HG03521 (cell line): ENCODE measurements around the gene RAB33B.
"Not testable (repeated sequence)": the region's sequence is repeated elsewhere in the genome, so short reads cannot be mapped to it uniquely, and the experiment has no call there.

Experiments
- ATAC-seq: cut with Tn5 transposase; IDR thresholded peaks from one replicate; pipeline ENCODE4 v1.9.1; 2021; ENCODE audit warnings: mild to moderate bottlenecking, moderate library complexity; ENCODE audit not compliant: unreplicated experiment

RAB33B gene

DNA sequence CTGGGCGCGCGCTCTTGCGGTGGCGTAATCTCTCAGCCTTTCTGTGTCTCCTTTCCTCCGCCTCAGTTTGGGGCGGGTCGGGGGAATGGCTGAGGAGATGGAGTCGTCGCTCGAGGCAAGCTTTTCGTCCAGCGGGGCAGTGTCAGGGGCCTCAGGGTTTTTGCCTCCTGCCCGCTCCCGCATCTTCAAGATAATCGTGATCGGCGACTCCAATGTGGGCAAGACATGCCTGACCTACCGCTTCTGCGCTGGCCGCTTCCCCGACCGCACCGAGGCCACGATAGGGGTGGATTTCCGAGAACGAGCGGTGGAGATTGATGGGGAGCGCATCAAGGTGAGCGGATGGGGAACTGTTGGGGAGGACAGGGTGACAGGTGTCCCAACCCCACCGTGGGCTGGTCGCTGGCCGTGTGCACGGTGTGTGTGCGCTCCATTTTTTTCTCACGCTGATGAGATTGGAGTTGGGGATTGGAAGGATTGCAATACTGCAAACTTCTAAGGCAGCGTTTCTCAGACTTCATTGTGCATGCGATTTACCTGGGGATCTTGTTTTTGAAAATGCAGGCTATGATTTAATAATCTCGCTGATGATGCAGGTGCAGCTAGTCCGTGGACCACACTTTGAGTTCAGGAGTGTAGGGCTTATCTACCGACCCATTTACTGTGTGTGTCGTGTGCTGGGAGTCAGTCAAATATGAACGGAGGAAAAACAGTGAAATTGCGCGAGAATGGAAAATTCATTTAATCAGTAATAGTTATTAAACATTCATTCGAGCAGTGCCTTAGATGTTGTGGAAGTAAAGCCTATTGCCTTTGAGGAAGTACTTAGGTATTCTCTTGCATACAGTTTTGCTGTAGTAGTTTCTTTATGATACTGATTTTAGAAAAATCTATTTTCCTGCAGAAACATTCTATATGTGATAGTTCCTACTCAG, at the start of gene RAB33B:
Gene RAB33B, plus strand, starts transcription at position 11 of the 935 bp plus-strand sequence. Its CDS starts 75 bp downstream, at position 86.
- peak; percentile 3 for ATAC-seq

DNA sequence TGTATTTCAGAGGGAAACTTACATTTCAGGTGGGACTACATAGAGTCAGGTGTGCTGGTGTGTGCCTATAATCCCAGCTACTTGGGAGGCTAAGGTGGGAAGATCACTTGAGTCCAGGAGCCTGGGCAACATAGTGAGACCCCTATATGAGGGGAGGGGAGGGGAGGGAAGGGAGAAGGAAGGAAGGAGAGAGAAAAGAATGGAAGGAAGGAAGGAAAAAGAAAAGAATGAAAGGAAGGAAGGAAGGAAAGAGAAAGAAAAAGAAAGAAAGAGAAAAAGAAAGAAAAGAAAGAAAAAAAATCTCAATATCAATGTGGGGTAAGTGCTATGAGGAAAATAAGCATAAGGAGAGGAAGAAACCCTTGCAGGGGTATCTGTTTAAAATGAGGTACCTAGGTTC, 43.6 kb upstream of the RAB33B start:
- no peak for ATAC-seq

DNA sequence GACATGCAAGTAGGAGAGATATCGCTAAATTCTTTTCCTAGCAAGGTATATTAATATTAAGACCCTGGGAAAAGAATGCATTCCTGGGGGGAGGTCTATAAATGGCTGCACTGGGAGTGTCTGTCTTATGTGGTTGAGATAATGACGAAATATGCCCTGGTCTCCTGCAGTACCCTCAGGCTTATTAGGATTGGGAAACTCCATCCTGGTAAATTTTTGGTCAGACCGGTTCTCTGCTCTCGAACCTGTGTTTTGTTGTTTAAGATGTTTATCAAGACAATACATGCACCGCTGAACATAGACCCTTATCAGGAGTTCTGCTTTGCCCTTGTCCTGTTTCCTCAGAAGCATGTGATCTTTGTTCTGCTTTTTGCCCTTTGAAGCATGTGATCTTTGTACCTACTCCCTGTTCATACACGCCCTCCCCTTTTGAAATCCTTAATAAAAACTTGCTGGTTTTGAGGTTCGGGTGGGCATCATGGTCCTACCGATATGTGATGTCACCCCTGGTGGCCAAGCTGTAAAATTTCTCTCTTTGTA, 39.2 kb upstream of the RAB33B start:
- not testable (repeated sequence) for ATAC-seq

DNA sequence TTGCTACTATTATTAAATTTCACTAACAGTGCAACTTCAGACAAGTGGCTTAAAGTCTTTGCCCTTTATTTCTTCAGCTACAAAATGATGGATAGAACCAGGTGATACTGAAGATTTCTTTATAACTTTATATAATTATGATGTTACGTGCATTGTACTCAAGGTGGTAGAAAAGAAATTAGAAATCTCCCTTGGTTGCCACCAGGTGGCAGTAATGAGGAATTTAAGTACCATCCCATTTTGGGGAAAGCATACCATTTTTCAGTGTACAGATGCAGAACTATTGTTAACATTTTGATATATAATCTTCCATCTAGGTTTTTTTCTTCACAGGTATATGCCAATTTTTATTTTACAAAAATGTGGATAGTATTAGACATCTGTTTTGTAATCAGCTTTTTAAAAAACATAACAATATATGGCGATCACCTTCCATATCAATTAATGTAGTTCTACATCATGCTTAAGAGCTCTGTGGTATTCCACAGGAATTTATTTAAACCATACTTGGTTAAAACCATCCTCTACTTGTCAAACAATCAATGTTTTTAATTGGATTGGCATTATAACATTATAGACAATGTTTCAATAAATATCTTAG, 37.7 kb upstream of the RAB33B start:
- no peak for ATAC-seq

DNA sequence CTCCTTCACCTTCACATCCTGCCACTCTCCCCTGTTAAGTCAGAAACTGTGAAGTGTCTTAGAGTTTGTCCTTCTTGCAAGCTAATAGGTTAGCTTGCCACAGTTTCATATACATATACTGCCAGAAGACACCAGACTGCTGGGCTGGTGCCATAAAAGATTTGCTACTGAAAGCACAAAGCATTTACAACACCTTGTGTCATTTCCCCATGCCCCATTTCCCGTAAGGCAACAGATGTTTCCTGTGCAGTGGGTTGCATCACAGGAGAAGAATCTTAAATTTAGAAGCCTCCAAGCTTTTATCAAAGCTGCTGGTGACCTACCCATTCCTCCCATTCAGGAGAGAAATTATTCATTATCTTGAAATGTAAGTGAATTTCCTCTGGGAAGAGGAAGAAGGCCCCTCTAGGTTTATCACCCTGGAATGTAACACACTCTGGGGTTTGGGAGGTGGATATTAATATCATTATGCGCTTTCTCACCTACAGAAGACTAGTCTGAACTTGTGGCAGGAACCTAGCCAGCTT, 34.5 kb upstream of the RAB33B start:
- ATAC-seq: peak; percentile 78

DNA sequence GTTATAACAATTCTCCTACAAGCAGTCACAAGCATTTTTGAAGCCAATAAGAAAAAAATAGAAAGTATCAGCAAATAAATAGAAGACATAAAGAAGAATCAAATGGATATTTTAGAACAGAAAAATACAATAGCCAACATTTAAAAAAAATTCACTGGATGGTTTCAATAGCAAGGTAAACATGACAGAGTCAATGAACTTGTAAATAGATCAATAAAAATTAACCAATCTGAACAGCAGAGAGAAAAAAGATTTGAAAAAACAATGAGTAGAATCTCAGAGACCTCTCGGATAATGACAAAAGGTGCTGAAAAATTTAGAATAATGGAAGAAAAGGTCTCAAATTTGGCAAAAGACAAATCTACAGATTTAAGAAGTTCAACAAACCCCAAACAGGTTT, 33.3 kb upstream of the RAB33B start:
- no peak for ATAC-seq

DNA sequence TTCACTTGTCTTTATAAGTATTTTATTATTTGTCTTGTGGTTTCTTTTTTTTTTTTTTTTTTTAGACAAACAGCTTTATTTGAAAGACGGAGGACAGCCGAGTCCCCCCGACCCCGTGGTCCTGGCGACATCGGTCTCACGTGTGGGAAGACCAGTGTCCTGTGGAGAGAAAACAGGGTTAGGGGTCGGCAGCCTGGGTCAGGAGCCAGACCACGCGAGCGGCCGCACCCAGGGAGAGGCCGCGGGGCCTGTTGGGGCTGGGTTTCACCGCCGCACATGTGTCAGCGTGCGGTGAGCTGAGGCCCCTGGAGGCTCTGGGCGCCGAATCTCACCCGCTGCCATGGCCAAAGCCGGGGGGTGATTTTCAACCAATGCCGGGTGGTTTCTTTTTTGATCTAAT, 17.8 kb upstream of the RAB33B start:
- ATAC-seq: no peak

DNA sequence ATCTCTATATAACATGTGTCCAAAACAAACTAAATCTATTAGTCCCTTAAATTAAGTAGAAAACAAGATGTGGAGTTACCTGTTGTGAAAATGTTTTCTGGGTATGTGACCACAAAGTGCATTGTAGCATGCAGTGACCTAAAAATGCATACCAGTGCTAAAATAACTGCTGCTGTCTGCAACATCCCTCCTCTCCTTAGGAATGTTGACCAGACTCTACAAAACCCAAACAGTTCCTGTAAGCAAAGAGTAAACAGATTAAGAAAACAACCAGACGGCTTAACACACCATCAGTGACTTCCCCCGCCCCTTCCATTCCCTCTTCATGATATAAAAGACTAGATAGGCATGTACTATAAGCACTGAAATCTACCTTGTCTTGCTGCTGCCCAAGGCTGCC, 15.8 kb upstream of the RAB33B start:
- ATAC-seq: no peak

DNA sequence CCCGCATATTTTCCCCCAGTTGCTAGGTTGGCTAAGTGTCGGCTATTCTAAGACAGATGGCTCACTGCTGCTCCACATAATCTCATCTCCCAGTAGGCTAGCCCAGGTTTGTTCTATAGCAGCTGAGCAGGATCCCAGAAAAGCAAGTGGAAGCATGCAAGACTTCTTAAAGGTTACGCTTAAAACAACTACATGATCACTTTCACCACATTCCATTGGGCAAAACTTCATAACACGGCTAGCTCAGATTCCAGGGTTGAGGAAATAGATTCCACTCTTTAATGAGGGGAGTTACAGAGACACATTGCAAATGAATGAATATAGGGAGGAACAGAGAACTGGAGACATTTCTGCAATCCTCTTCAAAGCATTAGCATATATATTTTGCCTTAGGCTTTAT, 12.9 kb upstream of the RAB33B start:
- no peak for ATAC-seq

DNA sequence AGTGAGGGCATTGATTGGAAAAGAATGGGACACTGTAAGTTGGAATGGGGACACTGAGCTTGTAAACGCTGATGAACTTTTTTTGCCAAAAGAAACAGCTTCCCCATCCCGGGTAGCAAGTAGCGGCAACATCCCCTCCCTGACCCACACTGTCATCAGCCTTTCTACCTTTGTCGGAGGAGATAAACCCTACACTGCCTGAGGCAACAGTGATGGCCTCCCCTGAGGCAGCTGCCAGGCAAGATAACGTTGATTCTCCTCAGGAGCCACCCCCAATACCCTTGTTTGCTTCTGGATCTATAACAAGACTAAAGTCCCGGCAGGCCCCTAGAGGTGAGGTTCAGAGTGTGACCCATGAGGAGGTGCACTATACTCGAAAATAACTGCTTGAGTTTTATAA, 10.3 kb upstream of the RAB33B start:
- no peak for ATAC-seq

DNA sequence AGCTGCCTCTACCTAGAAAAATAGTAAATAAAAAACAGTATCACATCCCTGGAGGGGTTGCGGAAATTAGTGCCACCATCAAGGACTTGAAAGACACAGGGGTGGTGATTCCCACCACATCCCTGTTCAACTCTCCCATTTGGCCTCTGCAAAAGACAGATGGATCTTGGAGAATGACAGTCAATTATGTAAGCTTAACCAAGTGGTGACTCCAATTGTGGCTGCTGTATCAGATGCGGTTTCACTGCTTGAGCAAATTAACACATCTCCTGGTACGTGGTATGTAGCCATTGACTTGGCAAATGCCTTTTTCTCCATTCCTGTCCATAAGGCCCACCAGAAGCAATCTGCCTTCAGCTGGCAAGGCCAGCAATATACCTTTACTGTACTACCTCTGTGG, 9.0 kb upstream of the RAB33B start:
- ATAC-seq: not testable (repeated sequence)

DNA sequence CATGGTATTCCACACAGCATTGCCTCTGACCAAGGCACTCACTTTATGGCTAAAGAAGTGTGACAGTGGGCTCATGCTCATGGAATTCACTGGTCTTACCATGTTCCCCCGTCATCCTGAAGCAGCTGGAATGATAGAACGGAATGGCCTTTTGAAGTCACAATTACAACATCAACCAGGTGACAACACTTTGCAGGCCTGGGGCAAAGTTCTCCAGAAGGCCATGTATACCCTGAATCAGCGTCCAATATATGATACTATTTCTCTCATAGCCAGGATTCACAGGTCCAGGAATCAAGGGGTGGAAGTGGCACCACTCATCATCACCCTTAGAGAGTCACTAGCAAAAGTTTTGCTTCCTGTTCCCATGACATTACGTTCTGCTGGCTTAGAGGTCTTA, 6.8 kb upstream of the RAB33B start:
- not testable (repeated sequence) for ATAC-seq

DNA sequence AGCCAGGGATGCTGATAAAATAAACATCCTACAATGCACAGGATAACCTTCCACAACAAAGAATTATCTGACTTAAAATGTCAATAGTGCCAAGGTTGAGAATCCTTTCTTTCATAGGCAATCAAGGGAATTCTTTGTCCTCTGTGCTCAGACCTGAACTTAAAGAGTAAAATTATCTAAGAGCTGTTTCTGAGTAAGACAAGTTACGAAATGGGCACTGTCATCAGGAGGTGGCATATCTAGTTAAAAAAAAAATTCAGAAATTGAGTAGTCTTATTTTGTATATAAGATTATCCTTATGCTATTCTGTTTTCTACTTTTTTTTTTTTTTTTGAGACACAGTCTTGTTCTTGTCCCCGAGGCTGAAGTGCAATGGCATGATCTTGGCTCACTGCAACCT, 3.3 kb upstream of the RAB33B start:
- ATAC-seq: no peak

DNA sequence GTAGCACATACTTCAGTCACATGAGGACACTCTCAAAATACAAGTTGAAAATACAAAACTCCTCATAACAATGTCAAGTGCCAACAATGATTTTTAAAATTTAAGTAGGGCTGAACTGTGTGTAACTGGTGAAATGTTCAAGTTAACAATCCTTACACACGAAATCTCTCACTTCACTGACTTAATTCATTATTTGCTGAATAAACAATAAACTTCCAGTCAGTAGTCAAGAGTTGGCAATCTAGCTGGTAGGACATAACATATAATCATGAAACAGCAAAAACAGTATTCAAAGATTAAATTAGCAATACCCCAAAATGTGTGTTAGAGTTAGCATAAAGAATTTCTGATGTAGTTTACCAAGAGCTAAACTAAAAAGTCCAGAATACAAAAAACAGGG, 1.9 kb upstream of the RAB33B start:
- ATAC-seq: no peak

DNA sequence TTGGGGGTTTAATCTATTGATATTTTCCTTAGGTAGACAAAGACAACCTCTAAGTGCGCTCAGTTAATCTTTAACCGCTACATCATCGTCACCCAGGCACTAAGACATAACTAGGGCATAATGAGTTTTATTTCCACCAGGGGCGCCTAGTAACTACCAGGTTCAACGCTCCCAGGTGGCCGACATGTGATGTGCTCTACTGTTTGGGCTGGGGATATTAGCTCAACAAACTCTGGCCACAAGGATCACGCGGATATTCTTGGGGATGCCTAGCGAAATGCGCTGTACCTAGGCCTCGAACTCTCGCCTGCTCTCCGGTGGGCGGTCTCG, 915 bp upstream of the RAB33B start:
- ATAC-seq: peak; percentile 42

DNA sequence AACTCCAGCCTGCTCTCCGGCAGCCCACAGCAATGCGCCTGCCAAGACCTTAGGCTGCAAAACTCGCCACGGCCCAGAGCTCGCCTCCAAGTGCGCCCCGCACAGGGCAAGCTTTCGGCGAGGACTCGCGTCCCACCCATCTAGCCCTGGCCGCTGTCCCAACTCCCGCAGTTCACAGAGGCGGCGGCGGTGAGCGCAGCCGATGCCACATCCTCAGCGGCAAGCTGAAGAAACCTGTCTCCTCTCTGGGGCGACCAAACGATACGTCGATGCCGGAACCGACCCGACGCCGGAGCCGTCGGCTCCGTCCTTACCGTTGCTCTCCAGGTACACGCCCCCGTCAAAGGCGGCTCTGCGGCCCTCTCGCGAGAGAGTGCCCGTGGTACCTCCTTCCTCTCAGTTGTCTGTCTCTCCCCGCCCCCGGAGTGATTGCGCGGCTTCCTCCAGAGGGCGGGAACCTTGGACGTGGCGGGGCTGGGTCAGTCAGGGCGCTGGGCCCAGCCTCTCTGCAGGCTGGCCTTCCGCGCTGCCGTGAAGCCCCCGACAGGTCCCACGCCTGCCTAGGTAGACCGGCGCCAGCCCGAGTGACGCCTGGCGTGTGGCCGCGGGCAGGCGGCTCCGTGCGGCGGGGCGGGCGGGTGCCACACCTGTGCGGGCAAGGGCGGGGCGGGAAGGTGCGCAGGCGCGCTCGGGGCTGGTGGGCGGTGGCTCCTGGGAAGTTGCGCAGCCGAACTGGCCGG, 380 bp upstream of the RAB33B start:
- peak; percentile 88 for ATAC-seq

DNA sequence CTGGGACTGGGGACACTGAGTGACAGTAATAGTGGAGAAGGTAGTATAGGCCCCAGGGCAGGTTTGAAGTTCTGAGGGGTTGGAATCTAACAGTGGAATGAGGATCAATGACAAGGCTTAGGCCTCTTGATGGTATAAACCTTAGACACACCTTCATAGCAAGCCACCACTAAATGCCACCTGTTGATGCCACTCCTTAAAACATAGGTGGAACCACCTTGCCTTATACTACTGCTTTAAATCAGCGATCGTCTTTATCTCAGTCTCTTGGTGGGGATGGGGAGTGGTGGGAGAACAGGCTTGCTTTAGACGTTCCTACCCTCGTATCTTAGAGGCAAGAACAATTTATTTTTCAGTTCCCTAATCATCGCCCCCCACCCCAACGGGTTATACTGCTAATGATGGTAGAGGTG, 1.2 kb downstream of the RAB33B start:
- ATAC-seq: no peak

DNA sequence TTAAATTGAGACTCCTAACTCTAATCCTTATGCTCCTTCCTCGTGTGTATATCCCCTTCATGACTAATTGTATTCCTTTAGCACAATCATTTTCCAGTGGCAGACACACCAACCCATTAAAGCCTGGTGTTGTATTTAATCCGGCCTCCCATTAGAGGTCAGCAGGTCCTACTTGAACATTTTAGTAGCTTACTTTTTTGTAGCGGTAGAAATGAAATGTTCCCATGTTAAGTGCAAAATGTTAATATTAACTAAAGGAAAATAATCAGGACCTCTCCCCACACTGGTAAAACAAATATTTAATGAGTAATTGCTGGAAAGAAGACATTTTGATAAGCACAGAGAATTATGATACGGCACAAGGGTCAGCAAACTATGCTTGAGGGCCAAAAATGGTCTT, 3.4 kb downstream of the RAB33B start:
- no peak for ATAC-seq

DNA sequence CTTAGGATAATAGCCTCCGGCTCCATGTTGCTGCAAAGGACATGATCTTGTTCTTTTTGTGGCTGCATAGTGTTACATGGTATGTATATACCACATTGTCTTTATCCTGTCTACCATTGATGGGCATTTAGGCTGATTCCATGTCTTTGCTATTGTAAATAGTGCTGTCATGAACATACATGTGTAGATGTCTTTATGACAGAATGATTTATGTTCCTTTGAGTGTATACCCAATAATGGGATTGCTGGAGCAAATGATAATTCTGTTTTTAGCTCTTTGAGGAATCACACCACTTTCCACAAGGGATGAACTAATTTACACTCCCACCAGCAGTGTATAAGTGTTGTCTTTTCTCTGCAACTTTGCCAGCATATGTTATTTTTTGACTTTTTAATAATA, 4.6 kb downstream of the RAB33B start:
- no peak for ATAC-seq

DNA sequence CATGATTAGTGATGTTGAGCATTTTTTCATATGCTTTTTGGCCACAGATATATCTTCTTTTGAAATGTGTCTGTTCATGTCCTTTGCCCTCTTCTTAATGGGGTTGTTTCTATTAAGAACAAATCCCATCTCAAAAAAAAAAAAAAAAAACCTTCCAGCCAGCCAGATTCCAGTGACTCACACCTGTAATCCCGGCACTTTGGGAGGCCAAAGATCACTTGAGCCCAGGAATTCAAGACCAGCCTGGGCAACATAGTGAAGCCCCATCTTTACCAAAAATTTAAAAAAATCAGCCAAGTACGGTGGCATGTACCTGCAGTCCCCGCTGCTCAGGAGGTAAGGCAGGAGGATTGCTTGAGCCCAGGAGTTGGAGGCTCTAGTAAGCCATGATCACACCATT, 5.1 kb downstream of the RAB33B start:
- ATAC-seq: no peak

DNA sequence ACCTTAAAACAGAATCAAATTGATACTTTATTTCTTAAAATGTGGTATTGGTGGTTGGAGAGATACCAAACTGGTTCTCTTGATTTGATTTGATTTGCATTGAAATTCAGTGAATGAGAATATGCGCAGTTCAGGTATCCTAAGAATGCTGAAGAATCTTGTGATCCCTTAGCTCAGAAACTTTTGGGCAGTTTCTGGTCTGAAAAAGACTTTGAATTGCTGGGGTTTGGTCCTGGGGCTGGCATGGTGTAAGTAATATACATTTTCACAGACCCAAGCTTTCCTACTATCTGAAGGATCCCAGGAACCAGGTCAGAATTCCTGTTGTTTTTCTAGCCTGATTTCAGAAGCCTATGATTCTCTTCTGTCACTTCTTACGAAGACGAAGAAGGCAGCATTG, 6.6 kb downstream of the RAB33B start:
- no peak for ATAC-seq
